K562 (cell line): ENCODE data around the gene WSCD1. TPM values are rescaled to one million over a fixed set of nuclear protein-coding genes. Genes with fewer than 3 reads are reported as not detected.

Experiments
- ATAC-seq: fragments of 200-7000 bp; cut with Tn5 transposase; 3 replicates; pipeline ENCODE4 v1.9.1; 2020; ENCODE audit warnings: moderate library complexity
- BruUV-seq: library from RNA; stranded (reverse); fragments of 400-500 nt; replicated peaks from 2 replicates; lab custom pipeline; 2021; lab: Mats Ljungman, UMichigan
- CTCF ChIA-PET: fragments of 300-600 bp; formaldehyde crosslinking; extraction: SDS; loops from one replicate; lab custom pipeline; 2021; ENCODE audit warnings: low intra/inter-chr PET ratio; lab: Yijun Ruan, JAX
- POLR2A ChIA-PET: fragments of 300-600, 350-650 bp; sonication (Branson Sonifier 250); formaldehyde crosslinking; extraction: SDS; loops from one replicate; lab custom pipeline; 2021; ENCODE audit warnings: antibody characterized with exemption, inconsistent platforms; lab: Yijun Ruan, JAX
- DNase-seq, 4 experiments: peaks; one replicate each; pipeline versions ENCODE4 v3.0.0 to v3.0.0-alpha.2; 2011 to 2018; ENCODE audit warnings: low spot score in 3 of 4, mixed read lengths in 3 of 4; ENCODE audit errors: extremely low read depth in 1 of 4
- FAIRE-seq: peaks from 2 replicates; lab custom pipeline; 2011; peaks lifted over from hg19 to GRCh38; lab: Jason Lieb, UNC
- H2AFZ ChIP-seq: 2 replicates; pipeline ENCODE4 v1.6.0; 2011; ENCODE audit warnings: low read depth, low read length, control low read depth, inconsistent platforms
- H3K27ac ChIP-seq: fragments of 200-600 bp; 3 replicates; pipeline ENCODE4 v1.8.0; 2011; ENCODE audit warnings: low read depth, mild to moderate bottlenecking, control low read depth, inconsistent platforms, low read length, moderate library complexity, mixed read lengths; ENCODE audit errors: extremely low read depth
- H3K27me3 ChIP-seq, 2 experiments: fragments of 300-600 bp in 1 of 2; 2 replicates in 1 of 2; 3 replicates in 1 of 2; pipeline versions ENCODE4 v1.6.0 to v1.8.0; 2011; ENCODE audit warnings: inconsistent platforms in 2 of 2, low read length in 2 of 2, mild to moderate bottlenecking in 1 of 2, mixed read lengths in 1 of 2, moderate library complexity in 1 of 2; ENCODE audit not compliant: control insufficient read depth in 2 of 2, insufficient read depth in 2 of 2
- H3K36me3 ChIP-seq: fragments of 300-600 bp; 3 replicates; pipeline ENCODE4 v1.8.0; 2011; ENCODE audit warnings: mild to moderate bottlenecking, low read length, inconsistent platforms; ENCODE audit not compliant: control insufficient read depth, insufficient read depth
- H3K4me1 ChIP-seq, 2 experiments: fragments of 200-600 bp in 1 of 2; replicated peaks in 1 of 2; 2 replicates in 1 of 2; 3 replicates in 1 of 2; pipeline versions ENCODE4 v1.5.1 to v1.8.0; 2011; ENCODE audit warnings: inconsistent platforms in 2 of 2, low read length in 2 of 2, mild to moderate bottlenecking in 1 of 2, mixed read lengths in 1 of 2, moderate library complexity in 1 of 2; ENCODE audit not compliant: control insufficient read depth in 2 of 2, insufficient read depth in 2 of 2
- H3K4me2 ChIP-seq: 2 replicates; pipeline ENCODE4 v1.6.1; 2011; ENCODE audit warnings: low read length, control low read depth, inconsistent platforms, mixed read lengths; ENCODE audit not compliant: insufficient read depth
- H3K4me3 ChIP-seq: fragments of 200-600 bp; sonication (generic), shearing (Covaris generic); 2 replicates; pipeline ENCODE4 v1.5.1; 2016; ENCODE audit warnings: control low read depth, inconsistent platforms
- H3K79me2 ChIP-seq: fragments of 200-600 bp; 3 replicates; pipeline ENCODE4 v1.8.0; 2011; ENCODE audit warnings: low read length, inconsistent platforms; ENCODE audit not compliant: control insufficient read depth, insufficient read depth
- H3K9ac ChIP-seq, 2 experiments: 2 replicates each; pipeline versions ENCODE4 v1.6.0 to v1.6.1; 2011; ENCODE audit warnings: low read depth in 2 of 2, low read length in 2 of 2, control low read depth in 1 of 2, inconsistent platforms in 1 of 2, mild to moderate bottlenecking in 1 of 2, mixed read lengths in 1 of 2; ENCODE audit not compliant: insufficient read depth in 1 of 2
- H3K9me1 ChIP-seq: one replicate; pipeline ENCODE4 v1.6.0; 2011; ENCODE audit warnings: inconsistent platforms, mild to moderate bottlenecking, low read length, moderate library complexity; ENCODE audit not compliant: control insufficient read depth, insufficient read depth
- H3K9me3 ChIP-seq: replicated peaks from 2 replicates; pipeline ENCODE4 v1.5.1; 2011; ENCODE audit warnings: low read depth, low read length, inconsistent platforms; ENCODE audit not compliant: control insufficient read depth, insufficient read depth
- H4K20me1 ChIP-seq: replicated peaks from 2 replicates; pipeline ENCODE4 v1.6.1; 2011; ENCODE audit warnings: low read length, inconsistent platforms, mixed read lengths; ENCODE audit not compliant: control insufficient read depth, insufficient read depth
- ATF7 ChIP-seq: fragments of 450-650 bp; IDR thresholded peaks from 2 replicates; pipeline ENCODE4 v1.7.1; 2014; ENCODE audit warnings: mild to moderate bottlenecking, moderate library complexity
- DIDO1 ChIP-seq: fragments of 450-650 bp; IDR thresholded peaks from 2 replicates; pipeline ENCODE4 v1.6.1; 2016; ENCODE audit warnings: low read depth, missing biosample characterization, missing genetic modification characterization
- E2F3 ChIP-seq: fragments of 250-450 bp; sonication (Bioruptor Pico); IDR thresholded peaks from 2 replicates; pipeline ENCODE4 v1.4.0; 2020; ENCODE audit warnings: mild to moderate bottlenecking
- HDAC8 ChIP-seq: fragments of 450-650 bp; IDR thresholded peaks from 2 replicates; pipeline ENCODE4 v1.6.1; 2016; ENCODE audit warnings: mild to moderate bottlenecking, missing genetic modification characterization, moderate library complexity, missing compliant biosample characterization
- IRF2 ChIP-seq: sonication (generic); formaldehyde crosslinking; IDR thresholded peaks from 2 replicates; pipeline ENCODE4 v1.8.1; 2022; ENCODE audit warnings: mild to moderate bottlenecking, missing genetic modification reagents
- KDM5B ChIP-seq: fragments of 200-600 bp; sonication (generic); IDR thresholded peaks from 2 replicates; pipeline ENCODE4 v1.6.1; 2012; ENCODE audit warnings: low read depth, mild to moderate bottlenecking, moderate library complexity, low read length, control low read depth, inconsistent platforms; ENCODE audit not compliant: insufficient replicate concordance
- MAFK ChIP-seq: IDR thresholded peaks from 2 replicates; pipeline ENCODE4 v1.6.1; 2011; ENCODE audit warnings: low read length, improper control_type of control experiment
- PHB ChIP-seq: fragments of 250-450 bp; sonication (Bioruptor Pico); IDR thresholded peaks from 2 replicates; pipeline ENCODE4 v1.5.0; 2021
- SOX6 ChIP-seq: fragments of 450-650 bp; IDR thresholded peaks from 2 replicates; pipeline ENCODE4 v1.6.1; 2014; ENCODE audit warnings: mild to moderate bottlenecking
- WGBS: fragments of 100-300 bp; shearing (Covaris generic); methylation state at CpG from one replicate; pipeline ENCODE4 v1.1.6; 2016; ENCODE audit warnings: low coverage, mixed read lengths; ENCODE audit not compliant: insufficient coverage; ENCODE audit errors: missing lambda C conversion rate; 5-methylcytosine and 5-hydroxymethylcytosine counted together
- in situ Hi-C: fragments of 300-500 bp; cut with MboI; formaldehyde crosslinking; loops from 4 replicates; pipeline ENCODE4 v1.15.0; 2018; ENCODE audit warnings: inconsistent platforms, mixed read lengths
- intact Hi-C: fragments of 100-400 bp; cut with micrococcal nuclease; formaldehyde crosslinking; loops from 2 replicates; pipeline ENCODE4 v1.14.2; 2022
- polyA plus RNA-seq, 8 experiments: library from polyadenylated mRNA; depleted of rRNA in 4 of 8; stranded (reverse) in 5 of 8; unstranded in 3 of 8; fragments of >200 nt; fragmentation: Nextera tagmentation in 2 of 8; fragmentation: Illumina TruSeq in 1 of 8; extraction: Ambion mirVana in 2 of 8; extraction: Trizol in 1 of 8; gene quantifications; 2 replicates each; pipeline versions ENCODE4 v1.2.1 to v1.2.3, GENCODE V29; 2011 to 2014; ENCODE audit warnings: inconsistent platforms in 1 of 8, missing spikeins in 1 of 8
- total RNA-seq, 7 experiments: library from RNA; depleted of rRNA in 6 of 7; stranded (reverse); fragments of >200 nt in 6 of 7; fragmentation: Illumina TruSeq in 2 of 7; extraction: Trizol in 2 of 7; gene quantifications; 2 replicates each; pipeline versions ENCODE4 v1.2.1 to v1.2.3, GENCODE V29; 2011 to 2021; ENCODE audit warnings: low replicate concordance in 1 of 7
- TF ChIP-seq, protein P1 (sequence below): fragments of 250-450 bp; sonication (Bioruptor Pico); IDR thresholded peaks from 2 replicates; pipeline ENCODE4 v1.5.0; 2021
- TF ChIP-seq, protein P2 (sequence below): fragments of 450-650 bp; IDR thresholded peaks from 2 replicates; pipeline ENCODE4 v1.6.1; 2016; ENCODE audit warnings: low read depth, mild to moderate bottlenecking, moderate library complexity
- TF ChIP-seq, protein P3 (sequence below): fragments of 450-650 bp; IDR thresholded peaks from 2 replicates; pipeline ENCODE4 v1.6.1; 2017; ENCODE audit warnings: mild to moderate bottlenecking, moderate library complexity

Gene WSCD1
- total and polyA plus RNA-seq, 9 of the 15 experiments (the other 6 are each of a cell fraction or from before 2014, with no cell fraction given): not detected

DNA sequence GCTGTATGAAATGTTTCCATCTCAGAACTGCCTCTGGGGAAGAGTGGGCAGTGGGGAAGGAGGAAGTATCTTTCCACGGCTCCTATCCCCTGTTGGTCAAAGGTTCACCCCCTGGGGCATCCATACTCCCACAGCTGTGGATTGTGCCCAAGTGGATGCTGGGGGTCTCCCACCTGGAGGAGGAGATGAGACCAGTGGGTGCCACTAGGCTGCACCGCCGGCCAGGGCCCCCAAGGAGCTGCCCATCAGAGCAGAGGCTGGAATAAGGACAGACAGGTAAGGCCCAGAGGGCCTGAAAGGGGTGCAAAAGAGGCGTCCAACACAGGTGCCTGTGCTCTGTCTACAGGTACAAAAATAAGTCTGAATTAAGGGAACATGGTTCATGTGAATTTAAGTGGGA lies 87.5 kb downstream of the WSCD1 start:
- Histone ChIP-seq H3K79me2 (no peaks in the 10 kb centered on the region), H3K36me3 (no peaks in the 10 kb centered on the region), H2AFZ (no peak overlapping the region), H3K4me1 (no peaks in the 10 kb centered on the region), H3K27me3 (peaks cover 2 to 35% of the 10 kb centered on the region in 2 experiments; a peak in 3 of 5 replicates), H3K4me2 (no peak overlapping the region), H3K9ac (no peak overlapping the region), H4K20me1 (no peaks in the 10 kb centered on the region), H3K27ac (no peak overlapping the region), H3K9me3 (no peaks in the 10 kb centered on the region), H3K4me3 (no peak overlapping the region), H3K9me1 (no peaks in the 10 kb centered on the region)
- WGBS: 0% methylated on average over 4 of the region's 4 CpGs
- CTCF ChIA-PET: no interaction called here
- POLR2A ChIA-PET: no interaction called here
- TF ChIP-seq, protein P1, sequence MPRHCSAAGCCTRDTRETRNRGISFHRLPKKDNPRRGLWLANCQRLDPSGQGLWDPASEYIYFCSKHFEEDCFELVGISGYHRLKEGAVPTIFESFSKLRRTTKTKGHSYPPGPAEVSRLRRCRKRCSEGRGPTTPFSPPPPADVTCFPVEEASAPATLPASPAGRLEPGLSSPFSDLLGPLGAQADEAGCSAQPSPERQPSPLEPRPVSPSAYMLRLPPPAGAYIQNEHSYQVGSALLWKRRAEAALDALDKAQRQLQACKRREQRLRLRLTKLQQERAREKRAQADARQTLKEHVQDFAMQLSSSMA (CRISPR knock-in tag): no peak
- TF ChIP-seq DIDO1 (tag) (no peak), ATF7 (no peak), IRF2 (CRISPR knock-in tag) (no peak), SOX6 (no peak), KDM5B (no peak), E2F3 (CRISPR knock-in tag) (no peak), PHB (no peak), HDAC8 (tag) (no peak), MAFK (no peak)
- TF ChIP-seq, protein P2, sequence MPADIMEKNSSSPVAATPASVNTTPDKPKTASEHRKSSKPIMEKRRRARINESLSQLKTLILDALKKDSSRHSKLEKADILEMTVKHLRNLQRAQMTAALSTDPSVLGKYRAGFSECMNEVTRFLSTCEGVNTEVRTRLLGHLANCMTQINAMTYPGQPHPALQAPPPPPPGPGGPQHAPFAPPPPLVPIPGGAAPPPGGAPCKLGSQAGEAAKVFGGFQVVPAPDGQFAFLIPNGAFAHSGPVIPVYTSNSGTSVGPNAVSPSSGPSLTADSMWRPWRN: no peak
- TF ChIP-seq, protein P3, sequence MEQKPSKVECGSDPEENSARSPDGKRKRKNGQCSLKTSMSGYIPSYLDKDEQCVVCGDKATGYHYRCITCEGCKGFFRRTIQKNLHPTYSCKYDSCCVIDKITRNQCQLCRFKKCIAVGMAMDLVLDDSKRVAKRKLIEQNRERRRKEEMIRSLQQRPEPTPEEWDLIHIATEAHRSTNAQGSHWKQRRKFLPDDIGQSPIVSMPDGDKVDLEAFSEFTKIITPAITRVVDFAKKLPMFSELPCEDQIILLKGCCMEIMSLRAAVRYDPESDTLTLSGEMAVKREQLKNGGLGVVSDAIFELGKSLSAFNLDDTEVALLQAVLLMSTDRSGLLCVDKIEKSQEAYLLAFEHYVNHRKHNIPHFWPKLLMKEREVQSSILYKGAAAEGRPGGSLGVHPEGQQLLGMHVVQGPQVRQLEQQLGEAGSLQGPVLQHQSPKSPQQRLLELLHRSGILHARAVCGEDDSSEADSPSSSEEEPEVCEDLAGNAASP: no peak
- in situ Hi-C loops: no loop called here
- FAIRE-seq (no peak), DNase-seq (no peak), ATAC-seq (no peak)
- intact Hi-C loops: no loop called here
- BruUV-seq: no TSS peak
